GM13977 (cell line): ENCODE data around the gene RAB13.

Source experiments
- DNase-seq: peaks from one replicate; pipeline ENCODE4 v3.0.0; 2012; ENCODE audit warnings: low spot score
- CTCF ChIP-seq: IDR thresholded peaks from 2 replicates; pipeline ENCODE4 v1.5.1; 2012; ENCODE audit warnings: mild to moderate bottlenecking, control low read depth; ENCODE audit not compliant: insufficient read depth; ENCODE audit errors: extremely low read depth, missing control alignments
- in situ Hi-C: fragments of 300-500 bp; cut with MboI; formaldehyde crosslinking; loops from one replicate; pipeline ENCODE4 v1.12.0; 2022; ENCODE audit warnings: low sequenced_read_pairs, low pct_unique_long_range_greater_than_20kb, mixed read lengths, inconsistent platforms; ENCODE audit not compliant: unreplicated experiment

RAB13 gene

GRCh38 chr1:153977250-153978240 lies 8.6 kb downstream of the RAB13 start, which contains the start of gene JTB:
Gene JTB, minus strand, starts transcription at chr1:153977674. Its CDS starts 422 bp downstream, at chr1:153977252.
- TF ChIP-seq CTCF, result no peak
- in situ Hi-C loops, result loop anchor here (25.0 kb wide), 1 partner anchor 465 kb away; no protein-coding TSS in a partner anchor
- DNase-seq, result peak; percentile 92

- in situ Hi-C loops, result loop anchor here (25.0 kb wide), 1 partner anchor 465 kb away; no protein-coding TSS in a partner anchor
- no peak for DNase-seq
These were observed 9.3 kb downstream of the RAB13 start for GRCh38 chr1:153976819-153977249.

DNA sequence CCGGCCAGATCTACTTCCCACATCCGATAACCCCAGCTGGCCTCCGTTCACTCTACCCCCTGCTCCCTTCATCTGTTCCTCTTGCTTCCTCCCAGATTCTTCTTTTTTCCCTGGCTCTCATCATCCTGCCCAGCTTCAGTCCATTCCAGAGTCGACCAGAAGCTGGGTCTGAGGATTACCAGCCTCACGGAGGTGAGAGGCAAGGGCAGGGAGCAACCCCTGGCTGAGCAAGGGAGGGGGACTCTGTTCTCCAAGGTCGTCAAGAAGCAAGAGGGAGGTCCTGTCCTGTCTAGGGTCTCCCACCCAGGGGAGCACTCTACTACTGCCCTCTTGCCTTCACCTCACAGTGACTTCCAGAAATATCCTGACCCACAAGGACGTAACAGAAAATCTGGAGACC lies 12.6 kb downstream of the RAB13 start:
- in situ Hi-C loops, result no loop called here
- TF ChIP-seq CTCF, result no peak
- no peak for DNase-seq

More at GRCh38 chr1:153976819-153977249, 9.3 kb downstream of the RAB13 start:
- no peak for TF ChIP-seq CTCF

- in situ Hi-C loops, result no loop called here
- TF ChIP-seq CTCF, result no peak
- no peak for DNase-seq
These were observed 13.1 kb downstream of the RAB13 start for GRCh38 chr1:153973071-153973470.

- no peak for TF ChIP-seq CTCF
- no peak for DNase-seq
- in situ Hi-C loops, result no loop called here
These were observed 15.8 kb downstream of the RAB13 start for GRCh38 chr1:153970346-153970745.

- in situ Hi-C loops, result no loop called here
- no peak for TF ChIP-seq CTCF
- DNase-seq, result no peak
These were observed 17.2 kb downstream of the RAB13 start for GRCh38 chr1:153968972-153969371.
